ENCODE results near the gene MGAT5. TPM values are rescaled to one million over a fixed set of nuclear protein-coding genes. Genes with fewer than 3 reads are reported as not detected.

Gene MGAT5
- total and polyA plus RNA-seq, 7 donors, result 1.1 to 7.0 (median 2.1) TPM

GRCh38 chr2:134498654-134499053, 244.8 kb downstream of the MGAT5 start:
- WGBS, 3 donors, result 73 to 84% (median 75%) methylated on average over 7 of the region's 7 CpGs
- DNase-seq (no peak), ATAC-seq (no peak)
- H3K4me1 ChIP-seq, result no peaks in the 10 kb centered on the region
- H3K27ac ChIP-seq, result no peak overlapping the region
- no peaks in the 10 kb centered on the region for H3K36me3 ChIP-seq (ENCODE audit: insufficient read depth in 1 of 2, low read depth in 1 of 2)
- H3K9me3 ChIP-seq, result no peaks in the 10 kb centered on the region
- H3K27me3 ChIP-seq (ENCODE audit: insufficient read depth in 3 of 3, low read length in 2 of 3), result peaks cover 0 to 6% (median 0%) of the 10 kb centered on the region in 3 donors
- TF ChIP-seq CTCF (IDR thresholded peaks at IDR 0.05), result no peak
- no peak overlapping the region for H3K4me3 ChIP-seq
- intact Hi-C loops (cut with DNase I), result no loop called here

- Histone ChIP-seq H3K9me3 (no peaks in the 10 kb centered on the region), H3K4me1 (no peaks in the 10 kb centered on the region), H3K36me3 (ENCODE audit: insufficient read depth in 1 of 2, low read depth in 1 of 2) (no peaks in the 10 kb centered on the region), H3K27me3 (ENCODE audit: insufficient read depth in 3 of 3, low read length in 2 of 3) (peaks cover 0 to 6% (median 0%) of the 10 kb centered on the region in 3 donors), H3K27ac (no peak overlapping the region), H3K4me3 (no peak overlapping the region)
- ATAC-seq, result no peak
- no peak for DNase-seq
- WGBS, 3 donors, result 30 to 49% (median 34%) methylated on average over 9 of the region's 9 CpGs
- intact Hi-C loops (cut with DNase I), result no loop called here
- TF ChIP-seq CTCF (IDR thresholded peaks at IDR 0.05), result no peak
Observed at GRCh38 chr2:134499307-134499926, 245.5 kb downstream of the MGAT5 start.

- no peaks in the 10 kb centered on the region for H3K27me3 ChIP-seq (ENCODE audit: insufficient read depth in 3 of 3, low read length in 2 of 3)
- TF ChIP-seq CTCF (IDR thresholded peaks at IDR 0.05), result no peak
- DNase-seq, result no peak
- no peaks in the 10 kb centered on the region for H3K36me3 ChIP-seq (ENCODE audit: insufficient read depth in 1 of 2, low read depth in 1 of 2)
- H3K4me1 ChIP-seq, result no peaks in the 10 kb centered on the region
- ATAC-seq, result no peak
- H3K4me3 ChIP-seq, result no peak overlapping the region
- 71 to 75% (median 74%) methylated on average over 9 of the region's 9 CpGs for WGBS, 3 donors
- no peaks in the 10 kb centered on the region for H3K9me3 ChIP-seq
- H3K27ac ChIP-seq, result no peak overlapping the region
- intact Hi-C loops (cut with DNase I), result no loop called here
Observed at GRCh38 chr2:134500211-134500935, 246.5 kb downstream of the MGAT5 start.

GRCh38 chr2:134501476-134502091, 247.7 kb downstream of the MGAT5 start:
- 90% methylated on average over 6 of the region's 6 CpGs for WGBS, 3 donors
- H3K27ac ChIP-seq, result no peak overlapping the region
- intact Hi-C loops (cut with DNase I), result no loop called here
- H3K9me3 ChIP-seq, result no peaks in the 10 kb centered on the region
- no peak for DNase-seq
- TF ChIP-seq CTCF (IDR thresholded peaks at IDR 0.05), result no peak
- no peak for ATAC-seq
- no peaks in the 10 kb centered on the region for H3K36me3 ChIP-seq (ENCODE audit: insufficient read depth in 1 of 2, low read depth in 1 of 2)
- no peaks in the 10 kb centered on the region for H3K27me3 ChIP-seq (ENCODE audit: insufficient read depth in 3 of 3, low read length in 2 of 3)
- H3K4me3 ChIP-seq, result no peak overlapping the region
- no peaks in the 10 kb centered on the region for H3K4me1 ChIP-seq

Data from psoas muscle (tissue), 8 donors.